MM.1S (cell line): ENCODE results near the gene RSPH6A.

ENCODE experiments used
- CTCF ChIP-seq: fragments of 300-600 bp; sonication (generic); IDR thresholded peaks from 2 replicates; pipeline ENCODE4 v1.5.1; 2016; ENCODE audit warnings: antibody characterized with exemption, low read length, mixed read lengths
- EZH2 ChIP-seq: fragments of 300-600 bp; sonication (generic); optimal IDR thresholded peaks from 2 replicates; pipeline ENCODE3; 2017; ENCODE audit warnings: low read depth, mild to moderate bottlenecking, antibody characterized with exemption, low read length, mixed read lengths
- EZH2phosphoT487 ChIP-seq: fragments of 300-600 bp; sonication (generic); IDR thresholded peaks from 2 replicates; pipeline ENCODE4 v1.6.1; 2018; ENCODE audit warnings: antibody characterized with exemption, low read length

- TF ChIP-seq CTCF, result no peak
- no peak for TF ChIP-seq EZH2
- TF ChIP-seq EZH2phosphoT487, result no peak
These were observed 20.5 kb downstream of the RSPH6A start for GRCh38 chr19:45794627-45795026.
